ENCODE results near the gene CTF1.

DNA sequence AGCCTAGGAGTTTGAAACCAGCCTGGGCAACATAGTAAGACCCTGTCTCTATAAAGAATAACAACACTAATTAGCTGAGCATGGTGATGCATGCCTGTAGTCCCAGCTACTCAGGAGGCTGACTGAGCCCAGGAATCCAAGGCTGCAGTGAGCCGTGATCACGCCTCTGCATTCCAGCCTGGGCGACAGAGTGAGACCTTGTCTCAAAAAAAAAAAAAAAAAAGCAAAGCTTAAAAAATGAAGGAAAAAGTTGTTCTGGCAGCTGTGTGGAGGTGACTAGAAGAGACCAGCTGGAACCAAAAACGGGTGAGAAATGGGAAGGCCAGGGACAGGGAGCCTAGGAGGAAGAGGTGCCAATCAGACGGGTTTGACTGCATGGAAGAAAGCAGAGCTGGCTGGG lies 6.7 kb upstream of the CTF1 start:
- TF ChIP-seq POLR2A (IDR thresholded peaks at IDR 0.05; ENCODE audit: borderline replicate concordance, extremely low read depth, insufficient read depth, insufficient read length) (no peak), ATF3 (IDR thresholded peaks at IDR 0.05) (no peak), ZNF274 (IDR thresholded peaks at IDR 0.05; ENCODE audit: low read depth, low read length) (no peak), POLR2AphosphoS5 (IDR thresholded peaks at IDR 0.05; ENCODE audit: low read depth, low read length) (no peak), CBX3 (IDR thresholded peaks at IDR 0.05; ENCODE audit: low read depth) (no peak), JUND (IDR thresholded peaks at IDR 0.05) (no peak), ZFX (IDR thresholded peaks at IDR 0.05) (no peak), EZH2 (IDR thresholded peaks at IDR 0.05) (no peak), YY1 (IDR thresholded peaks at IDR 0.05; ENCODE audit: extremely low read depth, insufficient replicate concordance, low read depth, low read length) (no peak)
- TF ChIP-seq, protein P1, sequence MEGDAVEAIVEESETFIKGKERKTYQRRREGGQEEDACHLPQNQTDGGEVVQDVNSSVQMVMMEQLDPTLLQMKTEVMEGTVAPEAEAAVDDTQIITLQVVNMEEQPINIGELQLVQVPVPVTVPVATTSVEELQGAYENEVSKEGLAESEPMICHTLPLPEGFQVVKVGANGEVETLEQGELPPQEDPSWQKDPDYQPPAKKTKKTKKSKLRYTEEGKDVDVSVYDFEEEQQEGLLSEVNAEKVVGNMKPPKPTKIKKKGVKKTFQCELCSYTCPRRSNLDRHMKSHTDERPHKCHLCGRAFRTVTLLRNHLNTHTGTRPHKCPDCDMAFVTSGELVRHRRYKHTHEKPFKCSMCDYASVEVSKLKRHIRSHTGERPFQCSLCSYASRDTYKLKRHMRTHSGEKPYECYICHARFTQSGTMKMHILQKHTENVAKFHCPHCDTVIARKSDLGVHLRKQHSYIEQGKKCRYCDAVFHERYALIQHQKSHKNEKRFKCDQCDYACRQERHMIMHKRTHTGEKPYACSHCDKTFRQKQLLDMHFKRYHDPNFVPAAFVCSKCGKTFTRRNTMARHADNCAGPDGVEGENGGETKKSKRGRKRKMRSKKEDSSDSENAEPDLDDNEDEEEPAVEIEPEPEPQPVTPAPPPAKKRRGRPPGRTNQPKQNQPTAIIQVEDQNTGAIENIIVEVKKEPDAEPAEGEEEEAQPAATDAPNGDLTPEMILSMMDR (IDR thresholded peaks at IDR 0.05 in 2 of 3, conservative IDR thresholded peaks at IDR 0.05 in 1 of 3; ENCODE audit: borderline replicate concordance in 1 of 3, insufficient read depth in 1 of 3, low read depth in 2 of 3, low read length in 2 of 3): no peak

Measured in HCT116 (cell line).